Measurements from ENCODE around the gene RYR3.

The RYR3 gene

DNA sequence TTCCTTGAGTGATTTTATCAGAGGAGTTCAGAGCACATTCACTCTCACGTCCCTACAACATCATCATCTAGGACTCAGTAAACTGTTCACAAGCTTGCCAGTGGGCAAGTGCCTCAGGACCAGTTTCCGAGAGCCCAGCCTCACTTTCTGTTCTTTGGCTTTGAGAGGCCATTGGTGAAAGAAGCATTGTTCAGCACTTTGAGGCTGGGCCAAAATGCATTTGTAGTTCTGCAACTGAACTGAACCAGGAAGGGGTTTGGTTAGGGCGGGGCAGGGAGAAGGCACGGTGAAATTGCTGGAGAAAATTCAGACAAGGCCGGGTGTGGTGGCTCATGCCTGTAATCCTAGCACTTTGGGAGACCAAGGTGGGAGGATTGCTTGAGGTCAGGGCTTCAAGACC, 435.4 kb downstream of the RYR3 start:
- no peaks in the 10 kb centered on the region for H4K20me1 ChIP-seq (ENCODE audit: insufficient read depth)
- no peak overlapping the region for H2AFZ ChIP-seq (ENCODE audit: low read depth)
- H3K4me3 ChIP-seq (IDR thresholded peaks at IDR 0.05; ENCODE audit: insufficient read depth, low read depth, low read length), result no peak overlapping the region
- no peaks in the 10 kb centered on the region for H3K79me2 ChIP-seq (ENCODE audit: insufficient read depth, low read depth)
- no peak overlapping the region for H3K27ac ChIP-seq
- H3K27me3 ChIP-seq (ENCODE audit: insufficient read depth, low read depth), result no peaks in the 10 kb centered on the region
- H3K9ac ChIP-seq, result no peak overlapping the region
- TF ChIP-seq, protein P1, sequence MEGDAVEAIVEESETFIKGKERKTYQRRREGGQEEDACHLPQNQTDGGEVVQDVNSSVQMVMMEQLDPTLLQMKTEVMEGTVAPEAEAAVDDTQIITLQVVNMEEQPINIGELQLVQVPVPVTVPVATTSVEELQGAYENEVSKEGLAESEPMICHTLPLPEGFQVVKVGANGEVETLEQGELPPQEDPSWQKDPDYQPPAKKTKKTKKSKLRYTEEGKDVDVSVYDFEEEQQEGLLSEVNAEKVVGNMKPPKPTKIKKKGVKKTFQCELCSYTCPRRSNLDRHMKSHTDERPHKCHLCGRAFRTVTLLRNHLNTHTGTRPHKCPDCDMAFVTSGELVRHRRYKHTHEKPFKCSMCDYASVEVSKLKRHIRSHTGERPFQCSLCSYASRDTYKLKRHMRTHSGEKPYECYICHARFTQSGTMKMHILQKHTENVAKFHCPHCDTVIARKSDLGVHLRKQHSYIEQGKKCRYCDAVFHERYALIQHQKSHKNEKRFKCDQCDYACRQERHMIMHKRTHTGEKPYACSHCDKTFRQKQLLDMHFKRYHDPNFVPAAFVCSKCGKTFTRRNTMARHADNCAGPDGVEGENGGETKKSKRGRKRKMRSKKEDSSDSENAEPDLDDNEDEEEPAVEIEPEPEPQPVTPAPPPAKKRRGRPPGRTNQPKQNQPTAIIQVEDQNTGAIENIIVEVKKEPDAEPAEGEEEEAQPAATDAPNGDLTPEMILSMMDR (conservative IDR thresholded peaks at IDR 0.05; ENCODE audit: low read depth, low read length), result no peak
- no peaks in the 10 kb centered on the region for H3K36me3 ChIP-seq (ENCODE audit: insufficient read depth)
- H3K4me2 ChIP-seq, result no peak overlapping the region
- H3K4me1 ChIP-seq (ENCODE audit: low read depth, poor library complexity, severe bottlenecking), result no peaks in the 10 kb centered on the region

DNA sequence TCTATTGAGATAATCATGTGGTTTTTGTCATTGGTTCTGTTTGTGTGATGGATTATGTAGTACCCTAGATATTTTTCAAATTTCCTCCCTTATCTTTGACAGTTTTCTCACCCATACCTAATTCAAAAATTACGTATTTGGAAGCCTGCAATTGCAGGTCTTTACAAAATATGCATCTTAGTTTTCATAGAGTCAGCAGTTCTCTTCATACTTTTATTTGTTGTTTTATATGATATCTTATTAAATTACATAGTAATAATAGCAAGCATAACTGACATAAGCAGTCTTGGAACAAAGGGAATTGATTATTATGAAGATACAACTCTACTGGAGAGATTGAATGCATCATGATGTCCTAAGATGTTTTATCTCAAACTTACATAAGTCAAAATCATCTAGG, 442.2 kb downstream of the RYR3 start:
- H3K4me3 ChIP-seq (IDR thresholded peaks at IDR 0.05; ENCODE audit: insufficient read depth, low read depth, low read length), result no peak overlapping the region
- H3K27me3 ChIP-seq (ENCODE audit: insufficient read depth, low read depth), result no peaks in the 10 kb centered on the region
- H3K9ac ChIP-seq, result no peak overlapping the region
- no peak overlapping the region for H3K4me2 ChIP-seq
- no peaks in the 10 kb centered on the region for H3K4me1 ChIP-seq (ENCODE audit: low read depth, poor library complexity, severe bottlenecking)
- TF ChIP-seq, protein P1 (conservative IDR thresholded peaks at IDR 0.05; ENCODE audit: low read depth, low read length), result no peak
- no peaks in the 10 kb centered on the region for H3K79me2 ChIP-seq (ENCODE audit: insufficient read depth, low read depth)
- H2AFZ ChIP-seq (ENCODE audit: low read depth), result no peak overlapping the region
- H3K27ac ChIP-seq, result no peak overlapping the region
- H3K36me3 ChIP-seq (ENCODE audit: insufficient read depth), result no peaks in the 10 kb centered on the region
- H4K20me1 ChIP-seq (ENCODE audit: insufficient read depth), result no peaks in the 10 kb centered on the region

DNA sequence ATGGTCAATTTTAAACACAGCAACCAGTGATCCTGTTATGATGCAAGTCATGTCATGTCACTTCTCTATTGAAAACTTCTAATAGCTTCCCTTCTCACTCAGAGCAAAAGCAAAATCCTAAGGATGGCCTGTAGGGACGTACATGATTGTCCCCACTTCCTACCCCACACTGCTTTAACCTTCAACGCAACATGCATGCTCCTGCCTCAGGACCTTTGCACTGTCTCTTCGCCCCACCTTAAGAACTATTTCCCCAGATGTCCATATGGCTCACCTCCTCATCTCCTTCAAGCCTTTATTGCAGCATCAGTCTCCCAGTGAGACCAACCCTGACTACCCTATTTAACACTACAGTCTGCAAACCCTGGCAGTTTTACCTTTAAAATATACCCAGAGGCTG, 443.5 kb downstream of the RYR3 start:
- no peaks in the 10 kb centered on the region for H3K4me1 ChIP-seq (ENCODE audit: low read depth, poor library complexity, severe bottlenecking)
- TF ChIP-seq, protein P1 (conservative IDR thresholded peaks at IDR 0.05; ENCODE audit: low read depth, low read length), result no peak

DNA sequence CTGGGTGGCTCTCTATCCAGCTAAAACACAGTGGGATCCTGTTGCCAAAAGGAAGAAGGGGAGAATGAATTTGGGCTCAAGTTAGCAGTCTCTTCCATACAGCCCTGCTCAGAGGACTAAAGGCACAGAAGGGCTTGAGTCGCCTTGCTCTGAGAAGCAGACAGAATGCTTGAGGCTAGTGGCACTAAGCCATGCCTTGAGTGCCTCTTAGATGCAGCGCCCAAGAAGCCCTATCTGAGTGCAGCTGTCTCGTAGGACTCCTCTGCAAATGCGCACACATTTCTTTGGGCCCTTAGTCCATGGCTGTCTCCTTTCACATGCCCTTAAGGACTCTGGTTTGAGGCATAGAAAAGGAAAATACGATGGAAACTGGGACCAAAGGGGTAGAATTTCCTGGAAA, 446.2 kb downstream of the RYR3 start:
- TF ChIP-seq, protein P1 (conservative IDR thresholded peaks at IDR 0.05; ENCODE audit: low read depth, low read length), result no peak

More for the DNA sequence above, 443.5 kb downstream of the RYR3 start:
- Histone ChIP-seq H3K4me2 (no peak overlapping the region), H3K36me3 (ENCODE audit: insufficient read depth) (no peaks in the 10 kb centered on the region), H4K20me1 (ENCODE audit: insufficient read depth) (no peaks in the 10 kb centered on the region), H3K27me3 (ENCODE audit: insufficient read depth, low read depth) (no peaks in the 10 kb centered on the region), H2AFZ (ENCODE audit: low read depth) (no peak overlapping the region), H3K27ac (no peak overlapping the region), H3K79me2 (ENCODE audit: insufficient read depth, low read depth) (no peaks in the 10 kb centered on the region), H3K9ac (no peak overlapping the region), H3K4me3 (IDR thresholded peaks at IDR 0.05; ENCODE audit: insufficient read depth, low read depth, low read length) (no peak overlapping the region)

More for the DNA sequence above, 446.2 kb downstream of the RYR3 start:
- H3K27me3 ChIP-seq (ENCODE audit: insufficient read depth, low read depth), result no peaks in the 10 kb centered on the region
- no peak overlapping the region for H3K4me3 ChIP-seq (IDR thresholded peaks at IDR 0.05; ENCODE audit: insufficient read depth, low read depth, low read length)
- no peak overlapping the region for H3K9ac ChIP-seq
- H3K27ac ChIP-seq, result no peak overlapping the region
- H3K79me2 ChIP-seq (ENCODE audit: insufficient read depth, low read depth), result no peaks in the 10 kb centered on the region
- H3K36me3 ChIP-seq (ENCODE audit: insufficient read depth), result no peaks in the 10 kb centered on the region
- H3K4me2 ChIP-seq, result no peak overlapping the region
- no peaks in the 10 kb centered on the region for H4K20me1 ChIP-seq (ENCODE audit: insufficient read depth)
- H2AFZ ChIP-seq (ENCODE audit: low read depth), result no peak overlapping the region
- H3K4me1 ChIP-seq (ENCODE audit: low read depth, poor library complexity, severe bottlenecking), result no peaks in the 10 kb centered on the region
